Measurements from ENCODE around the gene ATXN7L3B.

The ATXN7L3B gene

DNA sequence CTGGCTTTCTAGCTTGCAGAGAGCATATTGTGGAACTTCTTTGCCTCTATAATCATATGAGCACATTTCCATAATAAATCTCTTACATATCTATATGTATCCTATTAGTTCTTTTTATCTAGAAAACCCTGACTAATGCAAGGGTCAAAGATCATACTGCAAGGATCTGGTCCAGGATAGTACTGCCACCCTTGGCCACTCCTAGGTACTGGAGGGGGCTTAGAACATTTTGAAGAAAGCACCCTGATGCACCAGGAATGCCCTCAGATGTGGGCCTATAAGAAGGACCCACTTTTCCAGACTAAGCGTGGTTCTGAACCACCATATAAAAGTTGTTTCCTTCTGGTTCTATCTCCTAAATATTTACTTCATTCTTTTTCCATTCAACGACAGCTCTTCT is 14.6 kb downstream of the ATXN7L3B start:
- no peaks in the 10 kb centered on the region for H3K27me3 Mint-ChIP-seq (ENCODE audit: low read depth)
- H3K36me3 Mint-ChIP-seq (ENCODE audit: low read depth) = peaks cover under 1% of the 10 kb centered on the region
- H3K4me3 Mint-ChIP-seq = no peak overlapping the region
- no peak overlapping the region for H3K27ac Mint-ChIP-seq
- no peaks in the 10 kb centered on the region for H3K9me3 Mint-ChIP-seq
- TF ChIP-seq, protein P1, sequence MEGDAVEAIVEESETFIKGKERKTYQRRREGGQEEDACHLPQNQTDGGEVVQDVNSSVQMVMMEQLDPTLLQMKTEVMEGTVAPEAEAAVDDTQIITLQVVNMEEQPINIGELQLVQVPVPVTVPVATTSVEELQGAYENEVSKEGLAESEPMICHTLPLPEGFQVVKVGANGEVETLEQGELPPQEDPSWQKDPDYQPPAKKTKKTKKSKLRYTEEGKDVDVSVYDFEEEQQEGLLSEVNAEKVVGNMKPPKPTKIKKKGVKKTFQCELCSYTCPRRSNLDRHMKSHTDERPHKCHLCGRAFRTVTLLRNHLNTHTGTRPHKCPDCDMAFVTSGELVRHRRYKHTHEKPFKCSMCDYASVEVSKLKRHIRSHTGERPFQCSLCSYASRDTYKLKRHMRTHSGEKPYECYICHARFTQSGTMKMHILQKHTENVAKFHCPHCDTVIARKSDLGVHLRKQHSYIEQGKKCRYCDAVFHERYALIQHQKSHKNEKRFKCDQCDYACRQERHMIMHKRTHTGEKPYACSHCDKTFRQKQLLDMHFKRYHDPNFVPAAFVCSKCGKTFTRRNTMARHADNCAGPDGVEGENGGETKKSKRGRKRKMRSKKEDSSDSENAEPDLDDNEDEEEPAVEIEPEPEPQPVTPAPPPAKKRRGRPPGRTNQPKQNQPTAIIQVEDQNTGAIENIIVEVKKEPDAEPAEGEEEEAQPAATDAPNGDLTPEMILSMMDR (IDR thresholded peaks at IDR 0.05; ENCODE audit: unreplicated experiment in 3 of 3) = no peak
- H3K4me1 Mint-ChIP-seq = no peaks in the 10 kb centered on the region

DNA sequence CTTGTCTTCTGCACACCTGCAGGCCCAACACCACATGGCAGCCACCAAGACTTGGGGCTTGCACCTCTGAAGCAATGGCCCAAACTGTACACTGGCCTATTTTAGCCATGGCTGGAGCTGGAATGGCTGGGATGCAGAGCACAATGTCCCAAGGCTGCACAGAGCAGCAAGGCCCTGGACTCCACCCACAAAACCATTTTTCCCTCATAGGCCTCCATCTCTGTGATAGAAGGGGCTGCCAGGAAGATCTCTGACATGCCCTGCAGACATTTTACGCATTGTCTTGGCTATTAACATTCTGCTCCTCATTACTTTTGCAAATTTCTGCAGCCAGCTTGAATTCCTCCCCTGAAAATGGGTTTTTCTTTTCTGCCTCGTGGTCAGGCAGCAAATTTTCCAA is 22.1 kb downstream of the ATXN7L3B start:
- Mint-ChIP-seq H3K9me3 (no peaks in the 10 kb centered on the region), H3K4me1 (no peaks in the 10 kb centered on the region), H3K36me3 (ENCODE audit: low read depth) (no peaks in the 10 kb centered on the region), H3K4me3 (no peak overlapping the region), H3K27ac (no peak overlapping the region), H3K27me3 (ENCODE audit: low read depth) (no peaks in the 10 kb centered on the region)
- TF ChIP-seq, protein P1 (IDR thresholded peaks at IDR 0.05; ENCODE audit: unreplicated experiment in 3 of 3) = no peak

DNA sequence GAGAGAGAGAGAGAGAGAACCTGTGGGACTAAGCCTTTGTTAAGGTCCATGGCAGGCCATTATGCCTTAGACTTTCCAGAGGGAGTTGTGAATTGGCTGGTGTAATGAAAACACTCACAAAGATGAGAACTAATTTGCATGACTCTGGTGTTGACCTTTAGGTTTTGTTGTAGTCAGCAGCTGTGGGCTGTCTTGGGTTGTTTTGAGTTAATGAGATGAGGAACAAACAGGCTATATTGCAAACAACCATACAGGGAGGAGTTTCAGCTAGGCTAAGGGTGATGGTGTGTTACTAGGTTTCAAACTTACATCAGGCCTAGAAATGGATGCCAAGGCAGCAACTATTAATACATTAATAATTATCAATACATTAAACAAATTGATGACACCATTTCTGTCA is 26.3 kb downstream of the ATXN7L3B start:
- TF ChIP-seq, protein P1 (IDR thresholded peaks at IDR 0.05; ENCODE audit: unreplicated experiment in 3 of 3) = no peak

DNA sequence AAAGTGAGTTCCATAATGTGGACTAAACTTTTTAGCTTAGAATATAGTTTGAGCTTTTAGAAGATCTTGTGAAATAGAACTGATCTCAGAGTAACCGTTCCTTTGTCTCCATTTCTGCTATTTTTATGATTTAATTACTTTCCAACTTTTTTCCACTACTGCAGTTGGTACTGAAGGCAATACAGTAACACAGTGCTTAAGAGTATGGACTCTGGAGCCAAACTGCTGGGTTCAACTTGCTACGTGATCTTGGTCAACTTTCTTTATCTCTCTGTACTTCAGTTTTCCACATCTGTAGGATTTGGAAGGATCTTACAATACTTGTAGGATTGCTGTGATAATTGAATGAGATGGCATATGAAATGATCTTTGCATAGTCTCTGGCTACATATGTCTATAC is 40.9 kb downstream of the ATXN7L3B start:
- H3K27me3 Mint-ChIP-seq (ENCODE audit: low read depth) = no peaks in the 10 kb centered on the region
- peaks cover 4% of the 10 kb centered on the region for H3K9me3 Mint-ChIP-seq
- H3K36me3 Mint-ChIP-seq (ENCODE audit: low read depth) = no peaks in the 10 kb centered on the region
- H3K4me3 Mint-ChIP-seq = no peak overlapping the region
- no peaks in the 10 kb centered on the region for H3K4me1 Mint-ChIP-seq
- TF ChIP-seq, protein P1 (IDR thresholded peaks at IDR 0.05; ENCODE audit: unreplicated experiment in 3 of 3) = no peak
- H3K27ac Mint-ChIP-seq = no peak overlapping the region

More for the DNA sequence above, 26.3 kb downstream of the ATXN7L3B start:
- Mint-ChIP-seq H3K36me3 (ENCODE audit: low read depth) (no peaks in the 10 kb centered on the region), H3K9me3 (no peaks in the 10 kb centered on the region), H3K4me1 (no peaks in the 10 kb centered on the region), H3K27ac (no peak overlapping the region), H3K27me3 (ENCODE audit: low read depth) (no peaks in the 10 kb centered on the region), H3K4me3 (no peak overlapping the region)

DNA sequence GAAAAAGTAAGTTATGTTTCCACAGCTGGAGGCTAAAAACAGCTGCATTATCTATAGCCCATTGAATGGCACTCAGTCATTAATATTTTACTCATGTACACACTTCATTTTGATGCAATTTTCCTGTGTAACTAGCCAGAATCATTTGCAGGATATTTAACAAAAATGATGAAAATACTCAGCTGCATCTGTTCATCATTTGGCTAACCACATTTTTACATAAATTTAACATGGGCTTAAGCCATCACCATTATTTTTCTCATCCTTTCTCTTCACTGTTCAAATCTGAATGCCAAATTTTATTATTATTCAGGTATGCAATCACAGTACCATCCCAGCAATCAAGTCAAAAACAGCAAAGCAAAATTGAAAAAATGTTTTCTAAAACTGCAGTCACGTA is 41.8 kb downstream of the ATXN7L3B start:
- no peak overlapping the region for H3K27ac Mint-ChIP-seq
- H3K36me3 Mint-ChIP-seq (ENCODE audit: low read depth) = no peaks in the 10 kb centered on the region
- no peaks in the 10 kb centered on the region for H3K4me1 Mint-ChIP-seq
- TF ChIP-seq, protein P1 (IDR thresholded peaks at IDR 0.05; ENCODE audit: unreplicated experiment in 3 of 3) = no peak
- no peaks in the 10 kb centered on the region for H3K9me3 Mint-ChIP-seq
- no peak overlapping the region for H3K4me3 Mint-ChIP-seq
- H3K27me3 Mint-ChIP-seq (ENCODE audit: low read depth) = no peaks in the 10 kb centered on the region

DNA sequence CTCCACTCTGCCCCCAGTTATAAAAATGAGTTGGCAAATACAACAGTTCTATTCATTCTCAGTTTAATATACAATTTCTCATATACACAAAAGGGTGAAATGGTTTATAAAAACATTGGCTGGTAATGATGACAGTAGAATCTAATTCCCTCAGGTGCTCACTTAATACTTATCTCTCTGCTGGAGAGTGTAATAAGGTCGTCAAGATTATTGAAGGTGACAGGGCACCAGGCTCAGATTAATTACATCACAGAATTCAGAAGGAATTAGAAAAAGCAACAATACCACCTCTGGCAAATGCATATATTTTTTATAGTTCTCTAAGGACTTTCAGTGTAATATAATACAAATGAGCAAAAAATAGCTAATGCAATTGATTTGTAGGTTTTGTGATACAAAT is 42.3 kb downstream of the ATXN7L3B start:
- H3K27me3 Mint-ChIP-seq (ENCODE audit: low read depth) = no peaks in the 10 kb centered on the region
- TF ChIP-seq, protein P1 (IDR thresholded peaks at IDR 0.05; ENCODE audit: unreplicated experiment in 3 of 3) = no peak
- no peak overlapping the region for H3K4me3 Mint-ChIP-seq
- no peak overlapping the region for H3K27ac Mint-ChIP-seq
- no peaks in the 10 kb centered on the region for H3K9me3 Mint-ChIP-seq
- H3K36me3 Mint-ChIP-seq (ENCODE audit: low read depth) = no peaks in the 10 kb centered on the region
- peaks cover 5% of the 10 kb centered on the region for H3K4me1 Mint-ChIP-seq

Data from nephron (organoid).